GM18526 (cell line): Measurements from ENCODE around the gene CRELD1.
A peak's percentile ranks its signal among the peaks of the same experiment; 100 is the strongest.

Experiments
- POLR2A ChIP-seq: IDR thresholded peaks from 3 replicates; pipeline ENCODE4 v1.6.1; 2011; ENCODE audit not compliant: insufficient read length; ENCODE audit errors: extremely low read depth

CRELD1 gene

DNA sequence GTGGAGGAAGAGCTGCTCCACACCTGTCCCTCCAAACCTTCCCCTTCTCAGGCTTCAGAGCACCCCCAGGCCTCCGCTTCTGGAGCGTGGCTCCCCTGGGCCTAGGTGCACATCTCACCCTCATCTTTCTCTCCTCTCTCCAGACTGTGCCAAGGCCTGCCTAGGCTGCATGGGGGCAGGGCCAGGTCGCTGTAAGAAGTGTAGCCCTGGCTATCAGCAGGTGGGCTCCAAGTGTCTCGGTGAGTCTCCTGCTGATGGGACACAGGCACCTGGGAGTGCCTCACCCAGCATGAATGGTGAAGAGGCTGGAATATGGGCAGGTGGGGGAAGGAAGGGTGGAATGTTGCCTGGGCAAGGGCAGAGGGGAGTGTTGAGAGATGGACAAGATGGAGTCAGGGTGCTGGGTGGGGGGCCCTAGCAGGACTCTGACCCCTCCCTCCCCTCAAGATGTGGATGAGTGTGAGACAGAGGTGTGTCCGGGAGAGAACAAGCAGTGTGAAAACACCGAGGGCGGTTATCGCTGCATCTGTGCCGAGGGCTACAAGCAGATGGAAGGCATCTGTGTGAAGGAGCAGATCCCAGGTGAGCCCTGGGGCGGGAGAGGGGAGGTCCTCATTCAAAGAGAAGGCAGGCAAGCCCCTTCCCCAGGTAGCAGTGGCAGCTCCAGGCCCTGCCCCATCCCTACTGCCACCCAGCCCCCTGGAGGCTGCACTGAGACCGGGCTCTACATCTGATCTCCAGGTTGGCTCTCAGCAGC is 9.5 kb downstream of the CRELD1 start:
- no peak for TF ChIP-seq POLR2A

DNA sequence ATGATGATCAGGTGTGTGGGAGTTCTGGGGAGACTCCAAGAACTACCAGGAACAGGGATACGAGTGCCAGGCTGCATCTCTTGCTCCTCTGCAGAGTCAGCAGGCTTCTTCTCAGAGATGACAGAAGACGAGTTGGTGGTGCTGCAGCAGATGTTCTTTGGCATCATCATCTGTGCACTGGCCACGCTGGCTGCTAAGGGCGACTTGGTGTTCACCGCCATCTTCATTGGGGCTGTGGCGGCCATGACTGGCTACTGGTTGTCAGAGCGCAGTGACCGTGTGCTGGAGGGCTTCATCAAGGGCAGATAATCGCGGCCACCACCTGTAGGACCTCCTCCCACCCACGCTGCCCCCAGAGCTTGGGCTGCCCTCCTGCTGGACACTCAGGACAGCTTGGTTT is 10.6 kb downstream of the CRELD1 start:
- no peak for TF ChIP-seq POLR2A

DNA sequence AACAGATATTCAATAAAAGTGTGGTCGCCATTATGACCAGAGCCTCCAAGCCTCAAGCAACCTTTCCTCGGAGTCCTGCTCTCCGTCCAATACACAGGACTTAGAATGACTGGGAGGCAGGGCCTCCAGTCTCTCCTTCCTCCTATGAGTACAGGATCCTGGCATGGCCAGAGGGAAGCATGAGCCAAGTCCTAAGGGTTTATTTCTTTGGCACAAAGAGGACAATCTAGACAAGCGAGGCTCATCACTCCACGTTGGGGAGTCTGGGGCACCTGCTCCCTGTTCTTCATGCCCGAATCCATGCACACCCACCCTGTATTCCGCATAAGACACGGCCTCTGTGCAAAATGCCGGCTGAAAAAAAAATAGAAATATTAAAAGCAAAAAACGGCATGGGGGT is 11.7 kb downstream of the CRELD1 start:
- no peak for TF ChIP-seq POLR2A

DNA sequence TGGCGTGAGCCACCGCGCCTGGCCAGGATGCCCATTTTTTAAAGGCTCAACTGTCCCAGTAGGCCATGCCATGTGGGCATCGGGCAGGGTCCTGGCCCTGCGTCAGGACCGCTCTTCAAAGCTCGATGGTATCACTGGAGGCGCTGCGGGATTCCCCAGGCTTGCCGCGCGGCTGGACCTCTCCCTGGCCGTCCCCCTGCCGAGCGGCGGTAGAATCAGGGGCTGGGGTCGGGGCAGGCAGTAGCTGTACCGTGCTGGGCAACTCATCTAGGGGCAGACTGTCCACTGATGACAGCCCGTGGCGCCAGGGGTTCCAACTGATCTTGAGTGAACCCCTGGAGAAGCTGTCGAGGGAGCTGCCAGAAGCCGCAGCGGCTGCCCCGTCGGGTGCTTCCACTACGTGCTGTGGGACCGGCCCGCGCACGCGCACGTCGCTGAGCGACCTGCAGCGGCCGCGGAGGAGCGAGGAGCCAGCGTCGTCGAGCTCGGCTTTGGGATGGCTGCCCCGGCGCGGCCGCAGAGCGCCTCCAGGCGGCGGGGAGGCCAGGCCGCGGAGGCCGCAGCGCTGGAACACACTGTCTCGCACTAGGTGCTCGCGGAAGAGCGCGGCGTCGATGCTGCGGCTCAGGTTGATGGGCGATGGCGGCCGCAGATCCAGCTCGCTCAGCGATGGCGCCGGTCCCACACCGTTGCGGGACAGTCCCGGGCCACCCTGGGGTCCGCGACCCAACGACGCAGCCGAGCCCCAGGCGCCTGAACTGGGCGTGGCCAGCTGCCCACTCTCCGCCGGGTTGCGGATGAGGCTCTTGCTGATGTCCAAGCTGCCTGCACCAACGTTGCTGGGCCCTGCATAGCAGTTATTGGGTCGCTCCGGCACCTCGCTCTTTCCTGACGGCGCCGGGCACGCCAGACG is 12.7 kb downstream of the CRELD1 start:
- peak; percentile 55 for TF ChIP-seq POLR2A

DNA sequence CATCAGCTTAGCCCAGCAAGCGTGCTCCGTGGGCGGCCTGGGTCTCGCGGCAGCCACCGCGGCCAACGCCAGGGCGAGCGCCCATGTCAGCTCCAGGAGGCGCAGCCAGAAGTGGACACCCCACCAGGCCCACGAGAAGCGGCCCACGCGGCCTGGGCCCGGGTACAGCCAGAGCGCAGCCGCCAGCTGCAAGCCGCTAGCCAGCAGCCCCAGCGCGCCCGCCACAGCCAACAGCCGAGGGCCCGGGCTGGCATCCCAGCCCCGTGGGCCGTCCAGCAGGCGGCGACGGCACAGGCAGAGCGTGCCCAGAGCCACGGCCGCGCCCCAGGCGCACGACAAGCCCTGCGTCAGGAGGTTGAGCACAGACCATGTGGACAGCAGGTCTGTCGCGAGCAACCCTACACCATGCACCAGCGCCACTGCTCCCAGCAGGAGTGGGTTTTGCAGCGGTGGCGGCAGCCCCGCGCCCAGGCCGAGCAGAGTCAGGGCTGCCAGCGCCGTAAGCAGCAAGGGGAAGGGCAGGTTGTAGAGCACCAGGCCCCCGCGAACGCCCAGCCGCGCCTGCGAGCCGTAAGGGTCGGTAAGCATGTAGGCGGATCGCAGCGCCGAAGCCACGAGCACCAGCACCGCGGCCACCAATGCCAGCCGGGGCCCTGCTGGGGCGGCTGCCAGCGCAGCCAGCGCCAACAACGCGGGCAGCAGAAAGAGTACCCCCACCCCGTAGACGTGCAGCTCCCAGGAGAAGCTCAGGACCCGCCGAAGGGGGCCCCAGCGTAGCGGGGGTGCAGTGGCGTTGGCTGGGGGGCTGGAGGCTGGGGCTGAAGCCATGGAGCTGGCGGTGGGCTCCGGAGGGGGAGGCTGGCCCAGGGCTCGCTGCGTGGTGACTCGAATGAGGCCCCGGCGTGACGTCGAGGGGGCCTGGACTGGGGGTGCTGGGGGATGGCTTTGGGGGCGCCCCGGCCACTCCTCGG is 13.7 kb downstream of the CRELD1 start:
- no peak for TF ChIP-seq POLR2A

DNA sequence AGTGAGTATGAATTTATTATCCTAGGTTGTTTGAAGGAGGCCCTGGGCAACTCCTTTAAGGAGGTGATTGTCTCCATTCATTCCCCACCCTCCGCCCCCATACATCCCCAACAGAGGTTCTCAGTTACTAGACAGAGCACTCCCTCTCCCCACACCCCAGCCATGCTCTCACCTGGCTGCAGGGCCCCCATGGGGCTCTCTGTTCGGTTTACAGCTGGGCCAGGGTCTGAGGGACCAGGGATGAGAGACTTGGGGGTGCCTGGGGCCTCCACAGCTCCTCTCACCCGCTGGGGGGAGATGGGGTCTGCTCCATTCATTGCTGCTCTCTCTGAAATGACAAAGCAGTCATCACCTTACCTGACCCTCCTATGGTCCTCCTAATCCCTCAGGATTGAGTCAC is 15.0 kb downstream of the CRELD1 start:
- no peak for TF ChIP-seq POLR2A

DNA sequence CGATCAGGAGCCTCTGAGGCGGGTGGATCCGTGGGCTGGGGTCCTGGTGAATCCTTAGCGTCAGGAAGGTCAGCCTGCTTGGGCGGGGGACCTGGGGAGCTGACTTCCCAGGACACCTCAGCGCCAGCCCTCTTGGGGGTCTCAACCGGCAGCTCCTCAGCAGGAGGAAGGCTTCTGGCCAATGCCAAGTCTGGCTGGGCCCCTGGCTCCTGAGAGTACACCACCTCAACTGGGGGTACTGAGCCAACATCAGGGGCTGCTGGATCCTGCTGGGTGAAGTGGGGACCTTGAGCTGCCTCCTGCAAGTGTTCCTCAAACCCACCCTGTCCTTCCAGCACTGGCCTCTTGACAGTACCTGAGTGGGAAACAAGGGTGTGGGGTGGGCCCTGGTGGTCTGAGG is 15.5 kb downstream of the CRELD1 start:
- no peak for TF ChIP-seq POLR2A

DNA sequence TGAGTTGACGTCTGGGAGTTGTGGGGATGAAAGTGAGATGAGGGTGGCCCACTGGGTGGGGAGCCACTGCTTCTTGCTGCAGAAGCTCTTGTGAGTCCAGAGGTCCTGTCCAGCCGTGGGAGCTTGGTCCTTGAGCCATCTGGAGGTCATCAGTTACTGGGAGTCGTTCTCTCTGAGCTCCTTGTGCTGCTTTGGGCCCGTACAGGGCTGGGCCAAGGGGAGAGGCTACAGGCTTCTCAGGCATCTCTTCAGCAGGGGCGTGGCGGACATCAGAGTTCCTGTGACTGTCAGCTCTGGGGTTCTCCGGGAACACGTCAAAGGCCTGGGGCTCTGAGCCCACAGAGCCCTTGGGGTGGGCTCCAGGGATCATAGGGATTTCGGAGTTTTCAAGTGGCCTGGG is 16.0 kb downstream of the CRELD1 start:
- no peak for TF ChIP-seq POLR2A

DNA sequence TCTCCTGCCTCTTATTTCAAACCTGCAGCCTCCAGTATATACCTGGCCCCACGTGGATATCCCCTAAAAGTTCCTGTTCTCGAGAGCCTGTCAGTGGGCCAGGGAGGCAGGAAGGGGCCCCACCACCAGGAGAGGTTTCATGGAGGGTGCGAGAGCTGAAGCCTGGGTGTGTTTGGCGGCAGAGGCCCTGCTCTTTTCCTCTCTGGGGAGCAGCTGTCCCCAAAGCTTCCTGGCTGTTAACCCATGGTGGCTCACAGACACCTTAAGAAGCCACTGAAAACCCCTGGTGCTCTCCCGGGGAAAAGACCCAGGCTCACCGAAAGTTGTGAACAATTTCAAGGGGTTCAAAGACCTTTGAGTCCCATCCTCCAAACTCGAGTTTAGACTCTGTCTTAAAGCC is 17.5 kb downstream of the CRELD1 start:
- TF ChIP-seq POLR2A, result no peak

DNA sequence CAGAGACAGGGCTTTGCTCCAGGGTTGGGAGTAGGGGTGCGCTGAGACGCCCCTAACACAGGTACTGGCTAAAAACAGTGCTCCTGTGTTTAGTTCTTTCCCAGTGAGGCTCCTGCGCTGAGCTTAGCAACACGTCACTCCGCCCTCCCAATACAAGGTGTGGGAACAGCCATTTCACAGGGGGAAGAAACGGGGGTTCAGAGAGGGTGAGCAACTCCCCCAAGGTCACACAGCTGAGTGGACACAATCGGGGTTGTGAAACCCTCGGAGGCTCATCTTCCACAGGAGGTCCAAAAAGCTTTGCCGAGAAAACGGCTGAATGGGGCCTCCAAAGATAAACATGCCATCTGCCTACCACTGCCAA is 17.9 kb downstream of the CRELD1 start:
- TF ChIP-seq POLR2A, result no peak

DNA sequence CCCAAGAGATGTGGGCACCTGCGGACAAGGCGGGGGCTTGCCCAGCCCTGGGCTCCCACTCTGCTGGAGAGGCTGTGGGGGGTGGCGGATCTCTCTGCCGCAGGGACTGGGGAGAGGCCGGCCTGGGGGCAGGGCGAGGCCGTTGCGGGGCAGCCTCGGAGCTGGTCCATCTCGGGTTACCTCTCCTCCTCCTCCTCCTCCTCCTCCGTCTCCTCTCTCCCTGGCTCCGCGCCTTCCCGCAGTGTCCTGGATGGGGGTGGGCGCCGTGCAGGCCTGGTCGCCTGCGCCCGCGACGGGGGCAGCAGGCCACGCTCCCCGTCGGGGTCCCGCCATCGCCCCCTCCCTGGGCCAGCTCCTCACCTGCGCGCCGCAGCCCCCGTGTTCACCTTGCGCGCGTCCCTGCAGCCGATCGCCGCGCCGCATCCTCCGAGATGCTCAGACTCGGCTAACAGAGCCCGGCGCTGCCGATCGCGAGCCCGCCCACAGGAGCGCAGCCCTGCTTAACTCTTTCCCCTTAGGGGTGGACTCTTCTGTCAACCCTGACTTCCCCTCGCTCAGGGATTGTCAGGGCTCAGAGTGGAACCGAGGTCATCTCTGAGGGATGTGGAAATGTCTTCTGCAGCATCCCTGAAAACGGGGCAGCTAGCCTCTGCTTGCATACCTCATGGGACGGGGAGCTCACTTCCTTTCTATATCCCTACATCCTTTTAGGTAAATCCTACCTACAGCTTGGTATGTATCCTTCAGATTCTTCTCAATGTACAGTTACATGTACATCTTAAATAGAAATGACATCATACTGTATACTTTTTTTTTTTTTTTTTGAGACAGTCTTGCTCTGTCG is 18.6 kb downstream of the CRELD1 start, which contains the start of gene PRRT3:
Gene PRRT3 (minus strand): TSS at position 447 of the 844 bp plus-strand sequence. CDS start 2,293 bp downstream, outside the sequence.
- TF ChIP-seq POLR2A, result peak; percentile 34

DNA sequence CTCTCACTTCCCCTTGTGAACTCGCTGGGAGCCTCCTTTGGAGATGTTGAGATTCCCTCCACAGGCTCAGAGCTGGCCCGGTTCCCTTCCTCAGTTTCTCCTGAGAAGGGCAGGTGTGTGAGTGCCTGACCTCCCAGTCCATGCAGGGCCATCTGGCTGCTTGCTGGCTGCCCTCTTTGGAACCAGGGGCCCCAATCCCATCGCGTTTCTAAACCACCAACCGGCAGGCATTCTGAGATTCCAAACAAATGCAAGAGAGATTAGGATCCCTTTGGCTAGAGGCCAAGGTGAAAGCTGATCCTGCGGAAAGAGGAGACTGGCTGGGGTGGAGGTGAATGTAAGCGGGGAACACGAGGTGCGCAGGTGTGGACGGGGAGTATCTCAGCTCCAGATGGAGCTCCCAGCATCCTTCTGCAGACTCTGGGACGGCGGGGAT is 21.5 kb downstream of the CRELD1 start:
- no peak for TF ChIP-seq POLR2A

DNA sequence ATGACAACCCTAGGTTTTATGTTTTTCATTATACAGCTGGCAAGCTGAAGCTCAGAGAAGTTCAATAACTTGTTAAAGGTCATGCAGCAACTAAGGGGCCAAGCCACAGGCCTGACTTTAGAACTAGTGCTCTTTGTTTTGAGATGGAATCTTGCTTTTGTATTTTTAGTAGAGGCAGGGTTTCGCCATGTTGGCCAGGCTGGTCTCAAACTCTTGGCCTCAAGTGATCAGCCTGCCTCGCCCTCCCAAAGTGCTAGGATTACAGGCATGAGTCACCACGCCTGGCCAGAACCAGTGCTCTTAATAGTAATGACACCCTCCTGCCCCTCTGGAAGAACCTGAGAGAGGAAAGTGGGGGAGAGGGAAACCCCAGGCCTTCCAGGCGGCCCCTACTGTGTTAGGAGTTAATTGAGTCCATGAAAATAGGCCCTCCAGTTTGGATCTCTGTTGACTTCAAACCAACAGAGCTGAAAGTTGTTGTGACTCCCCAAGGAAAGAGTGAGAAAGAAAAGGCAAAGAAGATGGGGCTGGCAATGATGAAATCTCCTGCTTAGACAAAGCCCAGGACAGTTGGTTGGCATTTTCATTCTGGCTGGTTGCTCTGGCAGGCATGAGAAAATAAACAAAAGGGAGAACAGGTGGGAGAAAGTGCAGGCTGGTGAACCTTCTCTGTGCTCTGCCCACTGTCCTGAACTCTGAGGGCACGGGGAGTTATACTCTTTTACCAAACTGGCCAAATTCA is 22.1 kb downstream of the CRELD1 start:
- no peak for TF ChIP-seq POLR2A
